GM12878 (cell line): ENCODE measurements around the gene JMJD7. TPM values are rescaled to one million over a fixed set of nuclear protein-coding genes. Genes with fewer than 3 reads are reported as not detected.

Experiments
- ATAC-seq: fragments of 200-7000 bp; cut with Tn5 transposase; 3 replicates; pipeline ENCODE4 v1.9.1; 2020; ENCODE audit warnings: mild to moderate bottlenecking, moderate library complexity
- BruUV-seq: library from RNA; stranded (reverse); fragments of 400-500 nt; replicated peaks from 2 replicates; lab custom pipeline; 2021; lab: Mats Ljungman, UMichigan
- CTCF ChIA-PET: fragments of 300-600 bp; sonication (Branson Sonifier 250); formaldehyde crosslinking; extraction: SDS; loops from one replicate; lab custom pipeline; 2021; ENCODE audit warnings: inconsistent platforms; lab: Yijun Ruan, JAX
- POLR2A ChIA-PET: fragments of 350-600 bp; formaldehyde crosslinking; extraction: SDS; loops from one replicate; lab custom pipeline; 2021; ENCODE audit warnings: inconsistent platforms; lab: Charles Lee
- RAD21 ChIA-PET: fragments of 300-600 bp; sonication (Branson Sonifier 250); formaldehyde crosslinking; loops from one replicate; lab custom pipeline; 2023; ENCODE audit warnings: antibody characterized with exemption; ENCODE audit not compliant: unreplicated experiment; lab: Charles Lee
- SMC1A ChIA-PET: fragments of 300-600 bp; sonication (Branson Sonifier 250); formaldehyde crosslinking; loops from one replicate; lab custom pipeline; 2023; ENCODE audit not compliant: unreplicated experiment, uncharacterized antibody; lab: Charles Lee
- DNase-seq: peaks from one replicate; pipeline ENCODE4 v3.0.0-alpha.2; 2011; ENCODE audit warnings: low read depth, low spot score
- FAIRE-seq: peaks from 3 replicates; lab custom pipeline; 2011; peaks lifted over from hg19 to GRCh38; lab: Jason Lieb, UNC
- H2AFZ ChIP-seq: 2 replicates; pipeline ENCODE4 v1.6.0; 2011; ENCODE audit warnings: low read depth, low read length, control low read depth; ENCODE audit not compliant: control insufficient read depth
- H3K27ac ChIP-seq: 2 replicates; pipeline ENCODE4 v1.5.1; 2011; ENCODE audit warnings: control low read depth; ENCODE audit not compliant: control insufficient read depth, insufficient read depth
- H3K27me3 ChIP-seq, 2 experiments: replicated peaks in 1 of 2; 2 replicates each; pipeline versions ENCODE4 v1.6.0 to v1.6.1; 2011; ENCODE audit warnings: low read length in 1 of 2; ENCODE audit not compliant: control insufficient read depth in 2 of 2, insufficient read depth in 2 of 2
- H3K36me3 ChIP-seq, 2 experiments: 2 replicates each; pipeline ENCODE4 v1.5.1; 2011; ENCODE audit warnings: low read length in 1 of 2; ENCODE audit not compliant: control insufficient read depth in 2 of 2, insufficient read depth in 2 of 2
- H3K4me1 ChIP-seq: 2 replicates; pipeline ENCODE4 v1.6.1; 2011; ENCODE audit warnings: mild to moderate bottlenecking, low read length, moderate library complexity, mixed read lengths; ENCODE audit not compliant: control insufficient read depth, insufficient read depth
- H3K4me2 ChIP-seq: 2 replicates; pipeline ENCODE4 v1.6.0; 2011; ENCODE audit warnings: control low read depth; ENCODE audit not compliant: control insufficient read depth, insufficient read depth
- H3K4me3 ChIP-seq: fragments of 200-600 bp; sonication (generic); 2 replicates; pipeline ENCODE4 v1.5.1; 2016
- H3K79me2 ChIP-seq: 2 replicates; pipeline ENCODE4 v1.6.0; 2011; ENCODE audit warnings: low read length; ENCODE audit not compliant: control insufficient read depth, insufficient read depth
- H3K9ac ChIP-seq: 2 replicates; pipeline ENCODE4 v1.8.0; 2011; ENCODE audit warnings: low read length, control low read depth, mixed read lengths; ENCODE audit not compliant: control insufficient read depth, insufficient read depth
- H3K9me3 ChIP-seq: replicated peaks from 3 replicates; pipeline ENCODE4 v1.5.1; 2011; ENCODE audit warnings: mild to moderate bottlenecking, low read length; ENCODE audit not compliant: control insufficient read depth, insufficient read depth
- H4K20me1 ChIP-seq: 2 replicates; pipeline ENCODE4 v1.6.0; 2011; ENCODE audit not compliant: control insufficient read depth, insufficient read depth
- BCL11A ChIP-seq: IDR thresholded peaks from 2 replicates; pipeline ENCODE4 v1.6.1; 2011; ENCODE audit warnings: low read depth, low read length
- BMI1 ChIP-seq: fragments of 450-650 bp; IDR thresholded peaks from 2 replicates; pipeline ENCODE4 v1.6.1; 2016; ENCODE audit warnings: mild to moderate bottlenecking, moderate library complexity, borderline replicate concordance
- HSF1 ChIP-seq: fragments of 150-350 bp; IDR thresholded peaks from 2 replicates; pipeline ENCODE4 v1.6.1; 2014; ENCODE audit warnings: mild to moderate bottlenecking, low read depth, low read length
- IRF3 ChIP-seq: fragments of 450-650 bp; IDR thresholded peaks from 2 replicates; pipeline ENCODE4 v1.6.1; 2014; ENCODE audit warnings: mild to moderate bottlenecking
- NR2C1 ChIP-seq: fragments of 450-650 bp; IDR thresholded peaks from 2 replicates; pipeline ENCODE4 v1.6.1; 2017; ENCODE audit warnings: antibody characterized with exemption, mild to moderate bottlenecking, moderate library complexity
- RB1 ChIP-seq: fragments of 450-650 bp; formaldehyde crosslinking; IDR thresholded peaks from 2 replicates; pipeline ENCODE4 v1.6.1; 2017; ENCODE audit warnings: mild to moderate bottlenecking, borderline replicate concordance
- SMC3 ChIP-seq: IDR thresholded peaks from 2 replicates; pipeline ENCODE4 v1.6.1; 2011; ENCODE audit warnings: low read length, improper control_type of control experiment, borderline replicate concordance
- SRF ChIP-seq, 2 experiments: IDR thresholded peaks; 2 replicates each; pipeline ENCODE4 v1.6.1; 2011; ENCODE audit warnings: low read depth in 2 of 2, low read length in 2 of 2, mild to moderate bottlenecking in 1 of 2, moderate library complexity in 1 of 2
- STAT3 ChIP-seq: IDR thresholded peaks from 2 replicates; pipeline ENCODE4 v1.6.1; 2011; ENCODE audit warnings: low read depth, low read length, improper control_type of control experiment
- TAF1 ChIP-seq: IDR thresholded peaks from 2 replicates; pipeline ENCODE4 v1.6.1; 2011; ENCODE audit warnings: mild to moderate bottlenecking, low read depth, low read length, borderline replicate concordance
- ZNF24 ChIP-seq: fragments of 450-650 bp; IDR thresholded peaks from 2 replicates; pipeline ENCODE4 v1.6.1; 2017; ENCODE audit warnings: antibody characterized with exemption, mild to moderate bottlenecking
- WGBS: methylation state at CpG from one replicate; pipeline ENCODE4 v1.1.6; 2016; ENCODE audit warnings: low lambda C conversion rate; ENCODE audit not compliant: insufficient replicate concordance, insufficient coverage; ENCODE audit errors: missing lambda C conversion rate; 5-methylcytosine and 5-hydroxymethylcytosine counted together
- in situ Hi-C: fragments of 300-500 bp; cut with MboI; formaldehyde crosslinking; loops from 9 replicates; pipeline ENCODE4 v1.14.3; 2018; ENCODE audit warnings: mixed read lengths
- intact Hi-C: fragments of 100-400 bp; cut with micrococcal nuclease; formaldehyde crosslinking; loops from one replicate; pipeline ENCODE4 v1.14.2; 2022; ENCODE audit not compliant: unreplicated experiment
- polyA plus RNA-seq, 11 experiments: library from polyadenylated mRNA; depleted of rRNA in 4 of 11; unstranded in 6 of 11; stranded (reverse) in 5 of 11; fragments of >200 nt; fragmentation: Nextera tagmentation in 4 of 11; fragmentation: Illumina TruSeq in 1 of 11; extraction: Ambion mirVana in 4 of 11; extraction: Trizol in 1 of 11; gene quantifications; 1 replicate in 1 of 11; 2 replicates in 10 of 11; pipeline versions ENCODE4 v1.2.1 to v1.2.3, GENCODE V29; 2011 to 2016; ENCODE audit warnings: inconsistent platforms in 2 of 11, missing spikeins in 2 of 11, low read depth in 1 of 11
- total RNA-seq, 4 experiments: library from RNA; depleted of rRNA in 3 of 4; stranded (reverse); fragments of >200 nt in 3 of 4; fragmentation: Illumina TruSeq in 1 of 4; extraction: Trizol in 1 of 4; gene quantifications; 2 replicates each; pipeline versions ENCODE4 v1.2.1 to v1.2.3, GENCODE V29; 2013 to 2021
- TF ChIP-seq, protein P1 (sequence below): IDR thresholded peaks from 2 replicates; pipeline ENCODE4 v1.6.1; 2011; ENCODE audit warnings: low read depth, mild to moderate bottlenecking, low read length, moderate library complexity, borderline replicate concordance; ENCODE audit errors: extremely low read depth

Gene JMJD7
- total and polyA plus RNA-seq, 10 of the 15 experiments (the other 5 are each of a cell fraction or from before 2014, with no cell fraction given): 0.79 to 12.2 (median 6.5) TPM

GRCh38 chr15:41812820-41813375, 15.0 kb upstream of the JMJD7 start:
- H3K79me2 ChIP-seq: no peaks in the 10 kb centered on the region
- BruUV-seq: no TSS peak
- H3K4me1 ChIP-seq: no peaks in the 10 kb centered on the region
- ATAC-seq: no peak
- no peak overlapping the region for H3K4me3 ChIP-seq
- POLR2A ChIA-PET: interaction anchor here (0.8 kb wide), 1 partner anchor 38 kb away, joined by 3 read pairs; the partner anchor contains the start of gene MAPKBP1
- H3K36me3 ChIP-seq: peaks cover 0 to 18% of the 10 kb centered on the region in 2 experiments; a peak in 3 of 4 replicates
- H3K27me3 ChIP-seq: no peaks in the 10 kb centered on the region
- no peak overlapping the region for H2AFZ ChIP-seq
- 70% methylated on average over 11 of the region's 11 CpGs for WGBS
- SMC1A ChIA-PET: interaction anchor here (1.2 to 8.3 kb wide), 3 partner anchors 13 to 45 kb away, joined by 4 to 268 read pairs (median 7); partner anchors contain the start of gene MAPKBP1
- no peaks in the 10 kb centered on the region for H4K20me1 ChIP-seq
- in situ Hi-C loops (loop anchor here (5.0 kb wide), 1 partner anchor 41 kb away; the partner anchor contains the start of gene MAPKBP1), intact Hi-C loops (loop anchor here (5.0 to 10.0 kb wide), 3 partner anchors 118 to 346 kb away; no protein-coding TSS in a partner anchor)
- no peak for TF ChIP-seq SMC3
- TF ChIP-seq, protein P1, sequence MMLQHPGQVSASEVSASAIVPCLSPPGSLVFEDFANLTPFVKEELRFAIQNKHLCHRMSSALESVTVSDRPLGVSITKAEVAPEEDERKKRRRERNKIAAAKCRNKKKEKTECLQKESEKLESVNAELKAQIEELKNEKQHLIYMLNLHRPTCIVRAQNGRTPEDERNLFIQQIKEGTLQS: no peak
- no peak for TF ChIP-seq TAF1
- TF ChIP-seq SRF (IDR thresholded peaks at IDR 0.05; ENCODE audit: low read depth in 2 of 2, low read length in 2 of 2): no peak
- no peak for TF ChIP-seq STAT3
- TF ChIP-seq ZNF24: no peak
- no peak for TF ChIP-seq IRF3
- TF ChIP-seq HSF1: no peak
- TF ChIP-seq RB1: no peak
- TF ChIP-seq BCL11A: no peak
- TF ChIP-seq BMI1: no peak
- TF ChIP-seq NR2C1: no peak
- H3K9me3 ChIP-seq: no peaks in the 10 kb centered on the region
- RAD21 ChIA-PET: interaction anchor here (0.5 to 12.6 kb wide), 6 partner anchors 39 to 347 kb away, joined by 3 to 305 read pairs (median 5); partner anchors contain the start of gene MAPKBP1
- CTCF ChIA-PET: interaction anchor here (1.4 to 6.3 kb wide), 8 partner anchors 17 to 347 kb away, joined by 4 to 365 read pairs (median 23); partner anchors contain the start of gene MAPKBP1
- DNase-seq: no peak
- H3K9ac ChIP-seq: no peak overlapping the region
- no peak overlapping the region for H3K27ac ChIP-seq
- no peak overlapping the region for H3K4me2 ChIP-seq
- FAIRE-seq: no peak
